Effector memory CD8-positive, alpha-beta T cell (primary cell): ENCODE data around the gene CYB561D1.
"Not testable (repeated sequence)": the region's sequence is repeated elsewhere in the genome, so short reads cannot be mapped to it uniquely, and the experiment has no call there.

Experiments used
- ATAC-seq: fragments of 150-1000 bp; cut with Tn5 transposase; replicated peaks from 2 replicates; pipeline ENCODE4 v1.10.0; 2021; ENCODE audit warnings: mild to moderate bottlenecking, moderate library complexity
- DNase-seq, 3 experiments: peaks; one replicate each; pipeline ENCODE4 v3.0.0; 2021
- H3K27ac Mint-ChIP-seq, 2 donors: one replicate each; pipeline ENCODE4 v1.8.0; 2022; ENCODE audit warnings: mild to moderate bottlenecking in 2 of 2, mixed read lengths in 2 of 2, moderate library complexity in 2 of 2
- H3K27me3 Mint-ChIP-seq, 2 donors: one replicate each; pipeline ENCODE4 v1.8.0; 2022; ENCODE audit warnings: mixed read lengths in 2 of 2
- H3K36me3 Mint-ChIP-seq: one replicate; pipeline ENCODE4 v1.8.0; 2022; ENCODE audit warnings: mild to moderate bottlenecking, moderate library complexity, mixed read lengths; ENCODE audit not compliant: insufficient read depth
- H3K4me1 Mint-ChIP-seq, 2 donors: one replicate each; pipeline ENCODE4 v1.8.0; 2022; ENCODE audit warnings: low read depth in 2 of 2, mixed read lengths in 2 of 2
- H3K4me3 Mint-ChIP-seq, 2 donors: one replicate each; pipeline ENCODE4 v1.8.0; 2022; ENCODE audit warnings: mild to moderate bottlenecking in 2 of 2, mixed read lengths in 2 of 2, moderate library complexity in 2 of 2
- H3K9me3 Mint-ChIP-seq, 2 donors: one replicate each; pipeline ENCODE4 v1.8.0; 2022; ENCODE audit warnings: mixed read lengths in 2 of 2

CYB561D1 gene

GRCh38 chr1:109472779-109473178 is 21.1 kb upstream of the CYB561D1 start:
- Mint-ChIP-seq H3K36me3 (no peaks in the 10 kb centered on the region), H3K27ac (no peak overlapping the region), H3K27me3 (peaks cover 82 to 95% of the 10 kb centered on the region in 2 donors), H3K9me3 (no peaks in the 10 kb centered on the region), H3K4me1 (no peaks in the 10 kb centered on the region), H3K4me3 (no peak overlapping the region)
- no peak for DNase-seq
- no peak for ATAC-seq

- not testable (repeated sequence) for ATAC-seq, H3K4me1 Mint-ChIP-seq, H3K36me3 Mint-ChIP-seq, H3K4me3 Mint-ChIP-seq, H3K9me3 Mint-ChIP-seq, H3K27ac Mint-ChIP-seq, DNase-seq
- peaks cover 82 to 95% of the 10 kb centered on the region in 2 donors for H3K27me3 Mint-ChIP-seq
These were observed 20.4 kb upstream of the CYB561D1 start for GRCh38 chr1:109473284-109474057.

DNA sequence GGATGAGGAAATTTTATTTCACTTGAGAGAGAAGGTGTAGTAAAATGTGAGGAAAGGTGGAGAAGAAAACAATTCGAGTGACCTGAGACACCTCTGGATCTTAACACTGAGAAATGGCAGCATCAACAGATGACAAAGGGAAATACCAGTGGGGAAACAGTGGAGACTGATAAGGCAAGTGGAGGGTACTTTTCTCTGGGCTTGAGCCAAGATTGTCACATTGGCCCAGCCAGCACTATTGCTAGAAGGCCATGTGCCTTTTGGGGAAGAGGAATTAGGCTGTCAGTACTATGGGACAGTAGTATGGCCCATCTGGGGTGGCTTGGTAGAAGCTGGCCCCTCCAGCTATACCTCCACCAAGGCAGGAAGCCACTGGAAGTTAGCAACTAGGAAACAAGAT is 19.2 kb upstream of the CYB561D1 start:
- H3K27me3 Mint-ChIP-seq = peaks cover 81 to 98% of the 10 kb centered on the region in 2 donors
- no peaks in the 10 kb centered on the region for H3K36me3 Mint-ChIP-seq
- no peak overlapping the region for H3K4me3 Mint-ChIP-seq
- no peak for DNase-seq
- H3K9me3 Mint-ChIP-seq = no peaks in the 10 kb centered on the region
- peaks cover 0 to 4% of the 10 kb centered on the region in 2 donors for H3K4me1 Mint-ChIP-seq
- no peak for ATAC-seq
- no peak overlapping the region for H3K27ac Mint-ChIP-seq

DNA sequence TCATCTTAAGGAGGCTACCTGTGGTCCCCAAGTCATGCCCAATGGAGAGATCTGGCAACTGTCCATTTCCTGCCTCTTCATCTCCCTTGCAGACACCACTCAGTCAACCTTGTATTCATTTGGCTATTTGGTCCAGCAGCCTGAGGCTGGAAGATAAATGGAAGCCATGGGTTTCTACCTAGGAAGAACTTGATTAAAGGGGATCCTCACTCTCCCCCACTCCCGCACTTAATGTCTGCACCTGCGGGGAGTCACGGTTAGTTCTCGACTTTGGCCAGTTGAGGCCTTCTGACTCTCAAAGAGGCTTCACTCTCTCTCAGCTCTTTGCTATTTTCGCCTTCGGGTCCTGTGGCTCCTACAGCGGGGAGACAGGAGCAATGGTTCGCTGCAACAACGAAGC is 18.6 kb upstream of the CYB561D1 start:
- H3K36me3 Mint-ChIP-seq = no peaks in the 10 kb centered on the region
- H3K4me3 Mint-ChIP-seq = no peak overlapping the region
- no peak overlapping the region for H3K27ac Mint-ChIP-seq
- ATAC-seq (no peak), DNase-seq (no peak)
- peaks cover 77 to 98% of the 10 kb centered on the region in 2 donors for H3K27me3 Mint-ChIP-seq
- peaks cover 0 to 4% of the 10 kb centered on the region in 2 donors for H3K4me1 Mint-ChIP-seq
- no peaks in the 10 kb centered on the region for H3K9me3 Mint-ChIP-seq

DNA sequence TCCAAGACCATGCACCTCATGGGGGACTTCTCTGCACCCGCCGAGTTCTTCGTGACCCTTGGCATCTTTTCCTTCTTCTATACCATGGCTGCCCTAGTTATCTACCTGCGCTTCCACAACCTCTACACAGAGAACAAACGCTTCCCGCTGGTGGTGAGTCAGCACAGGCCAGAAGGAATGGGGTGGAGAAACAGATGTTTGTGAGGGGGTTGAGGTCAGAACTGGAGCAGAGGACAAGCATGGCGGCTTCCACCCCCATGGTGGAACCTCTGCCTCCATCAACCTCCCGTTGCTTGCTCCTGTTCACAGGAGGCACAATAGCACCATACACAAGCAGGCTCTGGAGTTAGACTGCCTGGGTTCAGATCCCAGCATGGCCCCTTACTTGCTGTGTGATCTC is 17.1 kb upstream of the CYB561D1 start:
- Mint-ChIP-seq H3K9me3 (no peaks in the 10 kb centered on the region), H3K36me3 (no peaks in the 10 kb centered on the region), H3K27ac (no peak overlapping the region), H3K27me3 (peaks cover 65 to 90% of the 10 kb centered on the region in 2 donors), H3K4me3 (no peak overlapping the region), H3K4me1 (peaks cover 0 to 4% of the 10 kb centered on the region in 2 donors)
- DNase-seq (no peak), ATAC-seq (no peak)

DNA sequence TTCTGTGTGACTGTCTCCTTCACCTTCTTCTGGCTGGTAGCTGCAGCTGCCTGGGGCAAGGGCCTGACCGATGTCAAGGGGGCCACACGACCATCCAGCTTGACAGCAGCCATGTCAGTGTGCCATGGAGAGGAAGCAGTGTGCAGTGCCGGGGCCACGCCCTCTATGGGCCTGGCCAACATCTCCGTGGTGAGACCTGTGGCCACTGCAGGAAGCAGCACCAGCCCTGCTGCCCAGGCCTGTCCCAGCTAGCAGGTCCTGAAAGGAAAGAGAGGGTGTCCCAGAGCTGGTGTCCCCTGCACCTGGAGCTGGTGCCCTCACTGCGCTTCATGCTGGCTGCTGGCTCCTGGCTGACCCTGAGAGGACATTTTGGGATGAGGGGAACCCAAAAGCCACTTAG is 16.1 kb upstream of the CYB561D1 start:
- DNase-seq = no peak
- H3K27me3 Mint-ChIP-seq = peaks cover 57 to 80% of the 10 kb centered on the region in 2 donors
- H3K4me3 Mint-ChIP-seq = no peak overlapping the region
- no peak for ATAC-seq
- H3K4me1 Mint-ChIP-seq = peaks cover 4 to 7% of the 10 kb centered on the region in 2 donors
- H3K27ac Mint-ChIP-seq = no peak overlapping the region
- H3K36me3 Mint-ChIP-seq = no peaks in the 10 kb centered on the region
- no peaks in the 10 kb centered on the region for H3K9me3 Mint-ChIP-seq

- H3K4me1 Mint-ChIP-seq = peaks cover 10 to 12% of the 10 kb centered on the region in 2 donors
- H3K27ac Mint-ChIP-seq = no peak overlapping the region
- H3K36me3 Mint-ChIP-seq = peaks cover 3% of the 10 kb centered on the region
- no peaks in the 10 kb centered on the region for H3K9me3 Mint-ChIP-seq
- H3K4me3 Mint-ChIP-seq = no peak overlapping the region
- ATAC-seq = no peak
- DNase-seq = no peak
- H3K27me3 Mint-ChIP-seq = peaks cover 49 to 70% of the 10 kb centered on the region in 2 donors
These were observed 15.1 kb upstream of the CYB561D1 start for GRCh38 chr1:109478806-109479205.

- ATAC-seq (no peak), DNase-seq (no peak)
- Mint-ChIP-seq H3K27me3 (peaks cover 47 to 65% of the 10 kb centered on the region in 2 donors), H3K4me1 (peaks cover 13 to 15% of the 10 kb centered on the region in 2 donors), H3K36me3 (peaks cover 3% of the 10 kb centered on the region), H3K9me3 (no peaks in the 10 kb centered on the region), H3K4me3 (no peak overlapping the region), H3K27ac (no peak overlapping the region)
These were observed 14.6 kb upstream of the CYB561D1 start for GRCh38 chr1:109479311-109479710.

DNA sequence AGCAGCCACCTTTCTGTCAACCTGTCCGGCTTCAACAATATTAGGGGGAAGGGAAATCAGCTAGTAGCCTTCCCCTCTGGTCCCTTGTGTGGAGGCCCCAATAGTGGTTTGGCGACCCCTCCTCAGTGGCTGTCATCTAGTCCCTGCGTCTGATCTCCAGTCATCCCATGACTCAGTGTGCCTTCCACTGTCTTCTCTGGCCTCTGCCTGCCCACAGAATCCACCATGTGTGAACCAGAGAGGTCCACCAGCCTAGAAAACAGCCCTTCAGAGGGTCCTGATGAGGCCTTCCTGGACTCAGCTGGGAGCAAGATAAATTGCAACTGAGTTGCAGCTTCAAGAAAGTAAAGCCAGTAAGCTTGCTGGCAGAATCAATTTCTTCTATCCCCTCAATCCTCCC is 14.0 kb upstream of the CYB561D1 start:
- H3K27me3 Mint-ChIP-seq = peaks cover 43 to 61% of the 10 kb centered on the region in 2 donors
- H3K4me1 Mint-ChIP-seq = peaks cover 19 to 21% of the 10 kb centered on the region in 2 donors

DNA sequence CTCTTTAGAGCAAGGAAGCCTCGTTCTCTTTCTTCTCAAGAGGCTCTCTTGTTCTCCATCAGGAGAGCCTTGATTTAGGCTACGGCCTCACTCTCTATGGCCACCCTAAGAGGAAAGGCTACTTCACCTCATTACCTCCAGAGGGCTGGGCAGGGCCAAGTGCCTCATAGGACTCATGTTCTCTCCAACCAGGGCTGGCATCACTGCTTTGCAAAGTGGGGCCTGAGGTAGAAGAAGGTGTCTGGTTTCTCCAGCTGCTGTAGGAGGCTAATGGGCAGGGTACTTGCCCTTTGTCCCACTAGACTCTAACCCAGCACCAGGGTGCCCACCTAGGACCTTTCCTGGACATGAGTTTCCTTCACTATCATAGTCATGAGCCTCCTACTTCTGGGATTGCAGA is 12.2 kb upstream of the CYB561D1 start:
- ATAC-seq (no peak), DNase-seq (no peak)
- no peaks in the 10 kb centered on the region for H3K9me3 Mint-ChIP-seq
- no peak overlapping the region for H3K4me3 Mint-ChIP-seq
- H3K27me3 Mint-ChIP-seq = peaks cover 29 to 44% of the 10 kb centered on the region in 2 donors
- peaks cover 8% of the 10 kb centered on the region for H3K36me3 Mint-ChIP-seq
- peaks cover 20 to 27% of the 10 kb centered on the region in 2 donors for H3K4me1 Mint-ChIP-seq
- no peak overlapping the region for H3K27ac Mint-ChIP-seq

More for the DNA sequence above, 14.0 kb upstream of the CYB561D1 start:
- Mint-ChIP-seq H3K4me3 (no peak overlapping the region), H3K27ac (no peak overlapping the region), H3K36me3 (peaks cover 8% of the 10 kb centered on the region), H3K9me3 (no peaks in the 10 kb centered on the region)
- ATAC-seq = no peak
- DNase-seq = no peak

DNA sequence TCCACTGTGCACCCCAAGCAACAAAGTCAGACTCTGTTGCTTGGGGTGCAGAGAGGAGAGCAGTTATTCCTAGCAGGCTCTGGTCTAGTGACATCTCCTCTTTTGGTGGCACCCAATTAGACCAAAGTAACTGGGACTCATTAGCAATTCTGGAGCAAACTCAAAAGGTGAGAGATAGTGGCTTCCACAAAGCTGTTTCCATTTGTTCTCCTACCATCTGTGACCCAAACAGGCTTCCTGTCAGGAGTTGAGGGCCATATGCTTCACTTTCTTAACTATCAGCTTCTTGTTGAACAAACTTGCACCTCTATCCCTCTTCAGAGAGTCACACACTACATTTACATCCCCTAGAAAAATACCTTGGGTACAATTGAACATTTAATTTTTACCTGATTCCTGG is 11.7 kb upstream of the CYB561D1 start:
- peaks cover 10% of the 10 kb centered on the region for H3K36me3 Mint-ChIP-seq
- H3K27ac Mint-ChIP-seq = no peak overlapping the region
- DNase-seq = no peak
- ATAC-seq = no peak
- H3K4me1 Mint-ChIP-seq = peaks cover 20 to 27% of the 10 kb centered on the region in 2 donors
- peaks cover 24 to 38% of the 10 kb centered on the region in 2 donors for H3K27me3 Mint-ChIP-seq
- H3K4me3 Mint-ChIP-seq = peak overlapping the region; percentile 93 to 98
- no peaks in the 10 kb centered on the region for H3K9me3 Mint-ChIP-seq

DNA sequence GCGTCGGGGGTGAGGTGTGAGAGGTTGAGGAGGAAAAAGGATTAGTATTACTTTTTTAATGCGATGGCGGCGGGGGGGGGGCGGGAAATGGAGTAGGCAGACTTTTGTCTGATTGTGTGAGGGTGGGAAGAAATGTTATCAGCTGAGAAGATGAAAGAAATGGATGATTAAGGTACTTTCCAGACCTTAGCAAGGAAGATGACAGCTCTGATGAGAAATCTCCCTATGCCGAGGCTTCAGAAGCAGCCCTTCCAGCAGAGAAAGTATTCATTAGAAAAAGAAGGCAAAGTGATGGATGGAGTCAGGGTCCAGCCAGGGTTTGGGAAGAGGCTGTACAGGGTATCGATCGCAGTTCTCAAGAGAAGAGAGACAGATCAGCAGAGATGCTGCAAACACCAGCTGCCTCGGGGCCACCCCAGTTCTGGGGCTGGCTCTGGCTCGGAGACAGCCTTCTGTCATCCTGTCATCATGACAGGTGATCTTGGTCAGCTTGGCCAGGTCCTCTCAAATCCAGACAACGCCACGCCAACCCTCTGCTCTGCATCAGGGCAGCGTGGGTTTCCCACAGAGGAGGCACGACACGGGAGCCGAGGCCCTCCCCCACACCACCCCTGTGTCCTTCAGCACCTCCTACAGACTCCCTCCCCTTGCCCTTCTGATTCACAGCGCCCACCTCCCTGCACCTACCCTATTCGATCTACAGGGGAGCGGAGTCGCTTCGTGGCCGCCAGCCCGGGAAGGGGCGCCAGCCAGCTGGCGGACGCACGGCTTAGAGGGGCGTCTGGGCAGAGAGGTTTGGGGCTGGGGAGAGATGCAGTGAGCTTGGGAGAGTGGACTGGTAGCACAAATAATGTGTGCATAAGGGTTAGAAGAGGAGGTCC is 10.9 kb upstream of the CYB561D1 start:
- DNase-seq = peak in 1 of 3 experiments; percentile 36
- Mint-ChIP-seq H3K4me1 (peaks cover 20 to 27% of the 10 kb centered on the region in 2 donors), H3K27ac (peak overlapping the region; percentile 90 to 92), H3K27me3 (peaks cover 16 to 30% of the 10 kb centered on the region in 2 donors), H3K9me3 (no peaks in the 10 kb centered on the region), H3K36me3 (peaks cover 14% of the 10 kb centered on the region), H3K4me3 (peak overlapping the region; percentile 93 to 98)
- peak; percentile 58 for ATAC-seq

- peak; percentile 78 for ATAC-seq
- DNase-seq = peak; percentile 82 to 87 (median 84)
- peaks cover 9 to 21% of the 10 kb centered on the region in 2 donors for H3K27me3 Mint-ChIP-seq
- peak within 1 kb of the TSS; percentile 90 to 92 for H3K27ac Mint-ChIP-seq
- peaks cover 18 to 27% of the 10 kb centered on the region in 2 donors for H3K4me1 Mint-ChIP-seq
- peaks cover 18% of the 10 kb centered on the region for H3K36me3 Mint-ChIP-seq
- no peaks in the 10 kb centered on the region for H3K9me3 Mint-ChIP-seq
- H3K4me3 Mint-ChIP-seq = peak within 1 kb of the TSS; percentile 93 to 98
These were observed 10.0 kb upstream of the CYB561D1 start, which contains the start of gene ATXN7L2 for GRCh38 chr1:109483672-109484518. ATXN7L2 (plus strand) TSS chr1:109483905; CDS start chr1:109483954, 49 bp downstream.
